ENCODE data around the gene CALML3.

CALML3 gene

DNA sequence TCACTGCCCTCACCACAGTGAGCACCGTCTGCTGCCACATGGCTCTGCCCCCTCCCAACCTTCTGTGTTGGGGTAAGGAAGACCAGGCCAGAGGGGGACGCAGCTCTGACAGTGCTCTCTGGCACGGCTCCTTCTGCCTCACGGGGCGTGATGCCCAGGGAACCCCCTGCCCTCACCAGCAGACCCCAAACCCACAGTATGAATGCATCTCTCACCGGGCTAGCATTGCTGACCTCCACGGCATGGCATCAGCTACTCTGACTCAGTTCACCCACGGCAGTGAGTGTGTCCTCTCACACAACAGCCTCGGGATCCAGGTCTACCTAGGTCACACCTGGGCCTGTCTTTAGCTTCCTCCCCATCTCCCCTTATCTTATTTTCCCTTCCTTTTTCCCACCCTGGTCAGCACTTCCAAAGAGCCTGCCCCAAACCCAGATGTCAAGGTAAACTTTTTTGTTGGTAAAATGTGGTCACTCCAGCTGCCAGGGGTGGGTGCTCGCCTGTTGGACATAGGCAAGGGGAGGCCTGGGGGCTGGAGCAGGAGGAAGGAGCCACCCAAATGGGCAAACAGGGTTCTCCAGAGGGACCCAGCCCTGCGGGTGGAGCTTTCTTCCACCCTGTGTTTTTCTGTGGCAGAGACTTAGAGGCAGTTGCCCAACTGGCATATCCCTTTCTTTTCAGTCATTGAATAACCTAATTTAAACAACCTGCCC is 4.4 kb downstream of the CALML3 start:
- TF ChIP-seq ZBTB7A (IDR thresholded peaks at IDR 0.05; ENCODE audit: low read depth) (no peak), CEBPB (IDR thresholded peaks at IDR 0.05) (no peak), TCF12 (IDR thresholded peaks at IDR 0.05; ENCODE audit: low read depth) (no peak), EGR1 (IDR thresholded peaks at IDR 0.05) (no peak), RAD21 (IDR thresholded peaks at IDR 0.05; ENCODE audit: low read depth) (no peak), YY1 (IDR thresholded peaks at IDR 0.05; ENCODE audit: low read depth) (no peak)
- TF ChIP-seq, protein P1, sequence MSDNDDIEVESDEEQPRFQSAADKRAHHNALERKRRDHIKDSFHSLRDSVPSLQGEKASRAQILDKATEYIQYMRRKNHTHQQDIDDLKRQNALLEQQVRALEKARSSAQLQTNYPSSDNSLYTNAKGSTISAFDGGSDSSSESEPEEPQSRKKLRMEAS (IDR thresholded peaks at IDR 0.05), result no peak

DNA sequence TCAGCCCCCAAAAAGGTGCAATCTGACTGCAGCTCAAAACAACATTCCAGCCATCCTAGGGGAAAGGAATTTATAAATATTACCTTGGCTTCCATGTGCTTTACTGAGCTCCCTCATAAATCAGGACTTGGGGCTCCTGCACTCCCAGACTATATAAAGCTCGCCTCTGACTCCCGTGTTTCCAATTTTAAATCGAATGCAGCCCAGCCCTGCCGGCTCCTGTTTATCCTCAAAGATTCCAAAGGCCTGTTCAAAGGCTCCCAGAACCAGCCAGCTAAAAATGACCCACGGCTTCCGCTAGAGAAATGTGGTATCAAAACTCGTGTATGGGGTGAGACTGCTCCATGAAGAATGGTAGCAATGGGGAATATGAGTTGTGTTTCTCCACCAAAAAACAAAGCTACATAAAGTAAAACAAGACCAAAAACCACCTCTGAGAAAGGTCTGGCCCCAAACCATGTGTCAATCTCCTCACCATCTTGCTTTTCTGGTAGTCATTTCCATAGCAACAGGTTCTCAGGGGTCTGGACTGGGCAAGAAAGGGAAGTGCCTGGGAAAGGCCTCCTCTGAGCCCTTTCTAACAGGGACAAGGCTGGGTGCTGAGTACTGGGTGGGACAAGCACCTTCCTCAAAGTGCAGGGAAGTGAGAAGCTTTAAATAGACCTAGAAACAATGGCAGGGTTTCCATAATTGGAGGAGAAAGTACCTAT is 5.1 kb downstream of the CALML3 start:
- TF ChIP-seq YY1 (IDR thresholded peaks at IDR 0.05; ENCODE audit: low read depth) (no peak), CEBPB (IDR thresholded peaks at IDR 0.05) (no peak), FOXM1 (IDR thresholded peaks at IDR 0.05; ENCODE audit: borderline replicate concordance, low read depth) (no peak), EGR1 (IDR thresholded peaks at IDR 0.05) (no peak), ZBTB7A (IDR thresholded peaks at IDR 0.05; ENCODE audit: low read depth) (no peak), EP300 (IDR thresholded peaks at IDR 0.05; ENCODE audit: borderline replicate concordance) (no peak), TCF12 (IDR thresholded peaks at IDR 0.05; ENCODE audit: low read depth) (no peak), RAD21 (IDR thresholded peaks at IDR 0.05; ENCODE audit: low read depth) (no peak), NFIC (IDR thresholded peaks at IDR 0.05) (no peak), TEAD4 (IDR thresholded peaks at IDR 0.05) (no peak), CREB1 (IDR thresholded peaks at IDR 0.05; ENCODE audit: low read depth) (no peak), TAF1 (IDR thresholded peaks at IDR 0.05; ENCODE audit: low read depth) (no peak)
- TF ChIP-seq, protein P2, sequence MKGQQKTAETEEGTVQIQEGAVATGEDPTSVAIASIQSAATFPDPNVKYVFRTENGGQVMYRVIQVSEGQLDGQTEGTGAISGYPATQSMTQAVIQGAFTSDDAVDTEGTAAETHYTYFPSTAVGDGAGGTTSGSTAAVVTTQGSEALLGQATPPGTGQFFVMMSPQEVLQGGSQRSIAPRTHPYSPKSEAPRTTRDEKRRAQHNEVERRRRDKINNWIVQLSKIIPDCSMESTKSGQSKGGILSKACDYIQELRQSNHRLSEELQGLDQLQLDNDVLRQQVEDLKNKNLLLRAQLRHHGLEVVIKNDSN (IDR thresholded peaks at IDR 0.05), result no peak
- TF ChIP-seq, protein P3, sequence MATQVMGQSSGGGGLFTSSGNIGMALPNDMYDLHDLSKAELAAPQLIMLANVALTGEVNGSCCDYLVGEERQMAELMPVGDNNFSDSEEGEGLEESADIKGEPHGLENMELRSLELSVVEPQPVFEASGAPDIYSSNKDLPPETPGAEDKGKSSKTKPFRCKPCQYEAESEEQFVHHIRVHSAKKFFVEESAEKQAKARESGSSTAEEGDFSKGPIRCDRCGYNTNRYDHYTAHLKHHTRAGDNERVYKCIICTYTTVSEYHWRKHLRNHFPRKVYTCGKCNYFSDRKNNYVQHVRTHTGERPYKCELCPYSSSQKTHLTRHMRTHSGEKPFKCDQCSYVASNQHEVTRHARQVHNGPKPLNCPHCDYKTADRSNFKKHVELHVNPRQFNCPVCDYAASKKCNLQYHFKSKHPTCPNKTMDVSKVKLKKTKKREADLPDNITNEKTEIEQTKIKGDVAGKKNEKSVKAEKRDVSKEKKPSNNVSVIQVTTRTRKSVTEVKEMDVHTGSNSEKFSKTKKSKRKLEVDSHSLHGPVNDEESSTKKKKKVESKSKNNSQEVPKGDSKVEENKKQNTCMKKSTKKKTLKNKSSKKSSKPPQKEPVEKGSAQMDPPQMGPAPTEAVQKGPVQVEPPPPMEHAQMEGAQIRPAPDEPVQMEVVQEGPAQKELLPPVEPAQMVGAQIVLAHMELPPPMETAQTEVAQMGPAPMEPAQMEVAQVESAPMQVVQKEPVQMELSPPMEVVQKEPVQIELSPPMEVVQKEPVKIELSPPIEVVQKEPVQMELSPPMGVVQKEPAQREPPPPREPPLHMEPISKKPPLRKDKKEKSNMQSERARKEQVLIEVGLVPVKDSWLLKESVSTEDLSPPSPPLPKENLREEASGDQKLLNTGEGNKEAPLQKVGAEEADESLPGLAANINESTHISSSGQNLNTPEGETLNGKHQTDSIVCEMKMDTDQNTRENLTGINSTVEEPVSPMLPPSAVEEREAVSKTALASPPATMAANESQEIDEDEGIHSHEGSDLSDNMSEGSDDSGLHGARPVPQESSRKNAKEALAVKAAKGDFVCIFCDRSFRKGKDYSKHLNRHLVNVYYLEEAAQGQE (IDR thresholded peaks at IDR 0.05; ENCODE audit: low read depth), result no peak
- TF ChIP-seq, protein P1 (IDR thresholded peaks at IDR 0.05), result no peak

DNA sequence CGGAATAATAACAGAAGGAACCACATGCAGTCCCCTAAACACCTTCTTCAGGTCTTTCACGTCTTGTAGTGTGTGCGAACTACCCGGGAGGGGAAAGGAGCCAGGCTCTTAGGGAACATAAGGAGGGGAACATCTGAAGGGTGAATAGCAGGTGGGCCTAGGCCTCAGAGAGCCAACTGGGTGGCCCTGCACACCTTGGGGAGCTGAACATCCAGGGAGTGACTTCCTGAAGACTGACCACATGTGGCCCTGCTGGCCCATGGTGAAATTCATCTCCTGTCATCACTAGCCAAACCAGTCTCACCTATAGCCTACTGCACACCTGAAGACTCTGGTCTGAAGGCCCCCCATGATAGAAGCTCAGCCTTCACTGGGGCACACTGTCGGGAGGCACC is 5.6 kb downstream of the CALML3 start:
- TF ChIP-seq NFIC (IDR thresholded peaks at IDR 0.05) (no peak), CEBPB (IDR thresholded peaks at IDR 0.05) (no peak), RAD21 (IDR thresholded peaks at IDR 0.05; ENCODE audit: low read depth) (no peak), EP300 (IDR thresholded peaks at IDR 0.05; ENCODE audit: borderline replicate concordance) (no peak), CREB1 (IDR thresholded peaks at IDR 0.05; ENCODE audit: low read depth) (no peak), TCF12 (IDR thresholded peaks at IDR 0.05; ENCODE audit: low read depth) (no peak), YY1 (IDR thresholded peaks at IDR 0.05; ENCODE audit: low read depth) (no peak), TEAD4 (IDR thresholded peaks at IDR 0.05) (no peak), TAF1 (IDR thresholded peaks at IDR 0.05; ENCODE audit: low read depth) (no peak), ZBTB7A (IDR thresholded peaks at IDR 0.05; ENCODE audit: low read depth) (no peak), EGR1 (IDR thresholded peaks at IDR 0.05) (no peak), FOXM1 (IDR thresholded peaks at IDR 0.05; ENCODE audit: borderline replicate concordance, low read depth) (no peak)
- TF ChIP-seq, protein P3 (IDR thresholded peaks at IDR 0.05; ENCODE audit: low read depth), result no peak
- TF ChIP-seq, protein P1 (IDR thresholded peaks at IDR 0.05), result no peak
- TF ChIP-seq, protein P2 (IDR thresholded peaks at IDR 0.05), result no peak

DNA sequence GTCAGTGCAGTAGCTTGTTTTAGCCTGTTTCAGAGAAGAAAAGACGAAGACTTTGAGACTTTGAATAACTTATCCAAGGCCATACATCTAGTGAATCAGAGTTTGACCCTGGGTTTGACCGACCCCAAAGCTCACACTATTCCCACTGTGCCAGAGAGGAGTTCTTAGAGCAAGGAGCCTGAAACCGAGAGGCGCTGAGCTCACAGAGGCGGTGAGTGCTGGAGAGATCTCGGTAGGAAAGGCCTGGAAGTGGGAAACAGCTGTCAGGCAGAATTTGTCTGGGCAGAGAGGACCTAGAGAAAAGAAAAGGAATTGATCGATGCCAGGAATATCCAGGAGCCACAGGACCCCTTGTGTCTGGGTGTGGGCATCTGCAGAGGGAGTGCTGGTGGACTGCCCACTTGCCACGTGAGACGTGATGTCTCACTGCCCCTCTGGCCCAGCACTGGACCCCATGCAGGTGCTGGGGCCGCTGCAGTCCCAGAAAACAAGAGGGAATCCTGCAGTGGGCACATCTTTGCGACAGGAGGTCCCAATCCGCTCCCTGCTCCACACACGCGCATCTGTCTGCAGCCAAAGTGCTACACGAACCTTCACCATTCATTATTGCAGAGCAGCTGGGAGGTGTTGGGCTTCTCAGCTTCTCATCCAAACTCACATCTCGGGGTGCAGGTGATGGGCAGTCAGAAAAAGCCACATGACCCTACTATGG is 6.2 kb downstream of the CALML3 start:
- TF ChIP-seq TCF12 (IDR thresholded peaks at IDR 0.05; ENCODE audit: low read depth), result no peak
- TF ChIP-seq TAF1 (IDR thresholded peaks at IDR 0.05; ENCODE audit: low read depth), result no peak
- TF ChIP-seq, protein P3 (IDR thresholded peaks at IDR 0.05; ENCODE audit: low read depth), result no peak
- TF ChIP-seq CEBPB (IDR thresholded peaks at IDR 0.05), result no peak
- TF ChIP-seq EGR1 (IDR thresholded peaks at IDR 0.05), result no peak

Measured in Ishikawa (cell line).